Measurements from ENCODE around the gene ZNF765.
"Not testable (repeated sequence)": the region's sequence is repeated elsewhere in the genome, so short reads cannot be mapped to it uniquely, and the experiment has no call there.

GRCh38 chr19:53468628-53469027 lies 73.7 kb downstream of the ZNF765 start:
- TF ChIP-seq CTCF (IDR thresholded peaks at IDR 0.05; ENCODE audit: insufficient read depth, low read length, poor library complexity, severe bottlenecking); EZH2phosphoT487 (conservative IDR thresholded peaks at IDR 0.05; ENCODE audit: low read length): not testable (repeated sequence)
